ENCODE measurements around the gene PARS2. TPM values are rescaled to one million over a fixed set of nuclear protein-coding genes. Genes with fewer than 3 reads are reported as not detected.
A peak's percentile ranks its signal among the peaks of the same experiment; 100 is the strongest.

PARS2 gene
- polyA plus RNA-seq, 2 of the 4 experiments (the other 2 are of a cell fraction): 2.3 to 2.9 TPM

GRCh38 chr1:54709547-54710292 lies 54.6 kb downstream of the PARS2 start:
- FAIRE-seq (no peak), DNase-seq (ENCODE audit: low read depth in 1 of 2, low spot score in 1 of 2) (no peak), ATAC-seq (peak in 1 of 2 experiments; percentile 36; a peak in 2 of 6 replicates)
- TF ChIP-seq CEBPB (IDR thresholded peaks at IDR 0.05) (no peak), HMGXB4 (CRISPR knock-in tag; IDR thresholded peaks at IDR 0.05; ENCODE audit: borderline replicate concordance) (no peak), TP53 (CRISPR knock-in tag; IDR thresholded peaks at IDR 0.05) (no peak), CBX2 (IDR thresholded peaks at IDR 0.05; ENCODE audit: borderline replicate concordance, low read depth) (no peak), CHD2 (IDR thresholded peaks at IDR 0.05; ENCODE audit: low read length, partially characterized antibody) (no peak), ZFP36 (IDR thresholded peaks at IDR 0.05; ENCODE audit: borderline replicate concordance, partially characterized antibody) (peak; percentile 90)
- H3K4me2 ChIP-seq: no peak overlapping the region
- H3K9me3 ChIP-seq: no peaks in the 10 kb centered on the region
- no peaks in the 10 kb centered on the region for H3K4me1 ChIP-seq
- POLR2A ChIA-PET: no interaction called here
- H3K27ac ChIP-seq: no peak overlapping the region
- CTCF ChIA-PET: no interaction called here
- 18% methylated on average over 2 of the region's 8 CpGs for WGBS (ENCODE audit: missing lambda C conversion rate)
- no peak overlapping the region for H3K4me3 ChIP-seq

GRCh38 chr1:54708385-54708784 lies 55.9 kb downstream of the PARS2 start:
- FAIRE-seq (no peak), ATAC-seq (no peak)

More at GRCh38 chr1:54708385-54708784, 55.9 kb downstream of the PARS2 start:
- ChIA-PET CTCF (interaction anchor here (1.0 kb wide), 1 partner anchor 17 kb away, joined by 3 read pairs; no protein-coding TSS in a partner anchor), POLR2A (no interaction called here)
- Histone ChIP-seq H3K27ac (no peak overlapping the region), H3K4me1 (no peaks in the 10 kb centered on the region), H3K9me3 (no peaks in the 10 kb centered on the region), H3K4me2 (no peak overlapping the region), H3K4me3 (no peak overlapping the region)
- DNase-seq (ENCODE audit: low read depth in 1 of 2, low spot score in 1 of 2): no peak
- TF ChIP-seq CTCF (IDR thresholded peaks at IDR 0.05) (no peak), CBX8 (IDR thresholded peaks at IDR 0.05) (no peak), FOXS1 (CRISPR knock-in tag; IDR thresholded peaks at IDR 0.05) (no peak), POLR2A (IDR thresholded peaks at IDR 0.05; ENCODE audit: low read length) (no peak), ESRRA (IDR thresholded peaks at IDR 0.05; ENCODE audit: borderline replicate concordance, low read length) (no peak), CBX2 (IDR thresholded peaks at IDR 0.05; ENCODE audit: borderline replicate concordance, low read depth) (no peak), HDAC2 (IDR thresholded peaks at IDR 0.05) (no peak), RNF2 (IDR thresholded peaks at IDR 0.05; ENCODE audit: borderline replicate concordance, low read depth) (no peak), MAFK (IDR thresholded peaks at IDR 0.05; ENCODE audit: partially characterized antibody) (no peak), FOSL2 (IDR thresholded peaks at IDR 0.05) (no peak), FOSL2 (CRISPR knock-in tag; IDR thresholded peaks at IDR 0.05) (no peak), HEYL (CRISPR knock-in tag; IDR thresholded peaks at IDR 0.05) (no peak), EP300 (IDR thresholded peaks at IDR 0.05) (no peak), REST (IDR thresholded peaks at IDR 0.05) (no peak), E2F6 (IDR thresholded peaks at IDR 0.05; ENCODE audit: borderline replicate concordance, low read depth) (no peak), POLR2AphosphoS2 (conservative IDR thresholded peaks at IDR 0.05; ENCODE audit: low read length) (no peak), MAX (IDR thresholded peaks at IDR 0.05) (no peak), MYC (IDR thresholded peaks at IDR 0.05; ENCODE audit: borderline replicate concordance, low read length) (no peak), TFCP2L1 (CRISPR knock-in tag; IDR thresholded peaks at IDR 0.05) (no peak)

Data from A549 (cell line).